Stomach (tissue), 4 donors: ENCODE measurements around the gene NRROS.

ENCODE experiments used
- CTCF ChIP-seq, 7 experiments: fragments of 450-650 bp in 4 of 7; fragments of 200-600 bp in 3 of 7; sonication (generic) in 3 of 7; IDR thresholded peaks; one replicate each; pipeline ENCODE4 v1.5.1; 2016 to 2019; ENCODE audit warnings: antibody characterized with exemption in 7 of 7, control low read depth in 2 of 7, mild to moderate bottlenecking in 1 of 7
- POLR2A ChIP-seq, 4 donors: fragments of 450-650 bp; IDR thresholded peaks; one replicate each; pipeline ENCODE4 v1.6.1; 2016; ENCODE audit warnings: antibody characterized with exemption in 4 of 4, control low read depth in 2 of 4, mild to moderate bottlenecking in 1 of 4, moderate library complexity in 1 of 4

- TF ChIP-seq POLR2A (IDR thresholded peaks at IDR 0.05), result no peak
- TF ChIP-seq CTCF (IDR thresholded peaks at IDR 0.05), result no peak
Observed at GRCh38 chr3:196694941-196695848, 55.7 kb downstream of the NRROS start.
